ENCODE results near the gene ACSL6.

The ACSL6 gene

GRCh38 chr5:132032196-132032595, 20.7 kb upstream of the ACSL6 start:
- H3K4me3 ChIP-seq (replicated peaks; ENCODE audit: low read depth, low read length), result no peak overlapping the region
- no peak for TF ChIP-seq CTCF (IDR thresholded peaks at IDR 0.05; ENCODE audit: insufficient read depth, low read length, poor library complexity, severe bottlenecking)
- DNase-seq (ENCODE audit: extremely low read depth, insufficient read length), result no peak
- no peaks in the 10 kb centered on the region for H3K36me3 ChIP-seq (ENCODE audit: control insufficient read depth, insufficient read depth, low read length)
- H3K27me3 ChIP-seq (replicated peaks; ENCODE audit: control insufficient read depth, insufficient read depth, low read length), result no peaks in the 10 kb centered on the region; the same call in 1 of the 2 replicates

- no peaks in the 10 kb centered on the region for H3K36me3 ChIP-seq (ENCODE audit: control insufficient read depth, insufficient read depth, low read length)
- TF ChIP-seq CTCF (IDR thresholded peaks at IDR 0.05; ENCODE audit: insufficient read depth, low read length, poor library complexity, severe bottlenecking), result no peak
- no peak for DNase-seq (ENCODE audit: extremely low read depth, insufficient read length)
- H3K27me3 ChIP-seq (replicated peaks; ENCODE audit: control insufficient read depth, insufficient read depth, low read length), result no peaks in the 10 kb centered on the region; the same call in 1 of the 2 replicates
- no peak overlapping the region for H3K4me3 ChIP-seq (replicated peaks; ENCODE audit: low read depth, low read length)
Observed at GRCh38 chr5:132030610-132031009, 19.2 kb upstream of the ACSL6 start.

- H3K4me3 ChIP-seq (replicated peaks; ENCODE audit: low read depth, low read length), result no peak overlapping the region
- no peak for DNase-seq (ENCODE audit: extremely low read depth, insufficient read length)
- no peak for TF ChIP-seq CTCF (IDR thresholded peaks at IDR 0.05; ENCODE audit: insufficient read depth, low read length, poor library complexity, severe bottlenecking)
- no peaks in the 10 kb centered on the region for H3K36me3 ChIP-seq (ENCODE audit: control insufficient read depth, insufficient read depth, low read length)
- H3K27me3 ChIP-seq (replicated peaks; ENCODE audit: control insufficient read depth, insufficient read depth, low read length), result no peaks in the 10 kb centered on the region; the same call in 1 of the 2 replicates
Observed at GRCh38 chr5:132029609-132030330, 18.3 kb upstream of the ACSL6 start.

GRCh38 chr5:132027027-132027426, 15.6 kb upstream of the ACSL6 start:
- no peak for TF ChIP-seq CTCF (IDR thresholded peaks at IDR 0.05; ENCODE audit: insufficient read depth, low read length, poor library complexity, severe bottlenecking)
- no peak for DNase-seq (ENCODE audit: extremely low read depth, insufficient read length)

GRCh38 chr5:132026516-132027008, 15.1 kb upstream of the ACSL6 start:
- H3K4me3 ChIP-seq (replicated peaks; ENCODE audit: low read depth, low read length), result no peak overlapping the region
- DNase-seq (ENCODE audit: extremely low read depth, insufficient read length), result no peak
- peaks cover 5% of the 10 kb centered on the region for H3K27me3 ChIP-seq (replicated peaks; ENCODE audit: control insufficient read depth, insufficient read depth, low read length)
- H3K36me3 ChIP-seq (ENCODE audit: control insufficient read depth, insufficient read depth, low read length), result no peaks in the 10 kb centered on the region
- TF ChIP-seq CTCF (IDR thresholded peaks at IDR 0.05; ENCODE audit: insufficient read depth, low read length, poor library complexity, severe bottlenecking), result no peak

More at GRCh38 chr5:132027027-132027426, 15.6 kb upstream of the ACSL6 start:
- Histone ChIP-seq H3K4me3 (replicated peaks; ENCODE audit: low read depth, low read length) (no peak overlapping the region), H3K27me3 (replicated peaks; ENCODE audit: control insufficient read depth, insufficient read depth, low read length) (peaks cover 5% of the 10 kb centered on the region), H3K36me3 (ENCODE audit: control insufficient read depth, insufficient read depth, low read length) (no peaks in the 10 kb centered on the region)

All from GM06990 (cell line).